Measurements from ENCODE around the gene ANGEL1. TPM values are rescaled to one million over a fixed set of nuclear protein-coding genes. Genes with fewer than 3 reads are reported as not detected.

The ANGEL1 gene
- total and polyA plus RNA-seq, 4 donors: 5.2 to 15.9 (median 9.6) TPM

- no peaks in the 10 kb centered on the region for H3K27me3 ChIP-seq (ENCODE audit: control insufficient read depth in 4 of 4, insufficient read depth in 4 of 4, low read length in 3 of 4)
- TF ChIP-seq MAX (IDR thresholded peaks at IDR 0.05) (no peak), YY1 (IDR thresholded peaks at IDR 0.05) (no peak), HNF4G (IDR thresholded peaks at IDR 0.05) (no peak), RXRA (IDR thresholded peaks at IDR 0.05) (no peak), REST (IDR thresholded peaks at IDR 0.05) (no peak), JUND (IDR thresholded peaks at IDR 0.05) (no peak), SP1 (IDR thresholded peaks at IDR 0.05) (no peak), GABPA (IDR thresholded peaks at IDR 0.05 in 1 of 2, conservative IDR thresholded peaks at IDR 0.05 in 1 of 2) (no peak), HNF4A (conservative IDR thresholded peaks at IDR 0.05) (no peak), RAD21 (IDR thresholded peaks at IDR 0.05) (no peak), EGR1 (IDR thresholded peaks at IDR 0.05; ENCODE audit: low read depth in 2 of 2) (no peak), FOXA2 (IDR thresholded peaks at IDR 0.05) (no peak), TAF1 (conservative IDR thresholded peaks at IDR 0.05) (no peak), FOXA1 (IDR thresholded peaks at IDR 0.05) (no peak), CTCF (IDR thresholded peaks at IDR 0.05; ENCODE audit: low read depth, low read length, missing input control) (no peak), NR2F2 (IDR thresholded peaks at IDR 0.05) (no peak)
- TF ChIP-seq, protein P1, sequence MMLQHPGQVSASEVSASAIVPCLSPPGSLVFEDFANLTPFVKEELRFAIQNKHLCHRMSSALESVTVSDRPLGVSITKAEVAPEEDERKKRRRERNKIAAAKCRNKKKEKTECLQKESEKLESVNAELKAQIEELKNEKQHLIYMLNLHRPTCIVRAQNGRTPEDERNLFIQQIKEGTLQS (IDR thresholded peaks at IDR 0.05): no peak
- 82% methylated on average over 7 of the region's 7 CpGs for WGBS
These were observed 2.3 kb upstream of the ANGEL1 start for GRCh38 chr14:76814726-76815645.

DNA sequence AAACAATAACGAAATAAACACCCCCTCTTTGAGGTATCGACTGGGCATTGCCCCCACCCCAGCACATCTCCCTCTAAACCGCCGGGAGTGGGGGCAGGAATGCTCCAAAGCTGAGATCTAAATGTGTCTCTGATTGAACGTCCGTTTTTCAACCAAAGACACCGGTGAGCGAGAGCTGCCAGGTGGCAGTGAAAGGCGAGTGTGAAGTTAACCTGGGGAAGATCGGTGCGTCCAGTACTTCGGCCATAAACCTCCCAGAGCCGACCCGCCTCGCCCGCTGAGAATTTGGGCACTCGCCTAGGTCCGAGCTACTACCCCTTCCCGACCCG is 625 bp downstream of the ANGEL1 start:
- Histone ChIP-seq H3K27ac (ENCODE audit: low read depth in 1 of 2, low read length in 2 of 2) (peak overlapping the region; percentile 83 to 97), H3K27me3 (ENCODE audit: control insufficient read depth in 4 of 4, insufficient read depth in 4 of 4, low read length in 3 of 4) (no peaks in the 10 kb centered on the region), H3K4me1 (ENCODE audit: control insufficient read depth in 4 of 4, insufficient read depth in 4 of 4, low read length in 3 of 4) (peaks cover 2 to 24% (median 16%) of the 10 kb centered on the region in 4 donors), H3K36me3 (ENCODE audit: control insufficient read depth in 4 of 4, insufficient read depth in 3 of 4, low read depth in 1 of 4, low read length in 3 of 4) (peaks cover 0 to 19% (median 16%) of the 10 kb centered on the region in 4 donors), H3K4me3 (ENCODE audit: low read depth in 1 of 3, low read length in 3 of 3) (peak overlapping the region; percentile 9 to 86 (median 78)), H3K9me3 (ENCODE audit: control insufficient read depth in 4 of 4, low read length in 3 of 4) (no peaks in the 10 kb centered on the region), H3K9ac (ENCODE audit: low read depth in 1 of 2, low read length in 2 of 2) (peak overlapping the region; percentile 85 to 94)
- DNase-seq (ENCODE audit: low spot score): no peak
- WGBS: under 1% methylated on average over 20 of the region's 20 CpGs
- TF ChIP-seq YY1 (IDR thresholded peaks at IDR 0.05): peak; percentile 2
- TF ChIP-seq JUND (IDR thresholded peaks at IDR 0.05): no peak
- TF ChIP-seq FOXA1 (IDR thresholded peaks at IDR 0.05): no peak
- no peak for TF ChIP-seq NR2F2 (IDR thresholded peaks at IDR 0.05)
- TF ChIP-seq CTCF (IDR thresholded peaks at IDR 0.05; ENCODE audit: low read depth, low read length, missing input control): no peak

More at GRCh38 chr14:76814726-76815645, 2.3 kb upstream of the ANGEL1 start:
- Histone ChIP-seq H3K9ac (ENCODE audit: low read depth in 1 of 2, low read length in 2 of 2) (no peak overlapping the region), H3K9me3 (ENCODE audit: control insufficient read depth in 4 of 4, low read length in 3 of 4) (no peaks in the 10 kb centered on the region), H3K36me3 (ENCODE audit: control insufficient read depth in 4 of 4, insufficient read depth in 3 of 4, low read depth in 1 of 4, low read length in 3 of 4) (no peaks in the 10 kb centered on the region), H3K27ac (ENCODE audit: low read depth in 1 of 2, low read length in 2 of 2) (no peak overlapping the region), H3K4me1 (ENCODE audit: control insufficient read depth in 4 of 4, insufficient read depth in 4 of 4, low read length in 3 of 4) (peaks cover 2 to 19% (median 14%) of the 10 kb centered on the region in 4 donors), H3K4me3 (ENCODE audit: low read depth in 1 of 3, low read length in 3 of 3) (no peak overlapping the region)
- DNase-seq (ENCODE audit: low spot score): no peak

Measured in liver (tissue), 9 donors.